Measurements from ENCODE around the gene SIK1.
"Not testable (repeated sequence)": the region's sequence is repeated elsewhere in the genome, so short reads cannot be mapped to it uniquely, and the experiment has no call there.

SIK1 gene

DNA sequence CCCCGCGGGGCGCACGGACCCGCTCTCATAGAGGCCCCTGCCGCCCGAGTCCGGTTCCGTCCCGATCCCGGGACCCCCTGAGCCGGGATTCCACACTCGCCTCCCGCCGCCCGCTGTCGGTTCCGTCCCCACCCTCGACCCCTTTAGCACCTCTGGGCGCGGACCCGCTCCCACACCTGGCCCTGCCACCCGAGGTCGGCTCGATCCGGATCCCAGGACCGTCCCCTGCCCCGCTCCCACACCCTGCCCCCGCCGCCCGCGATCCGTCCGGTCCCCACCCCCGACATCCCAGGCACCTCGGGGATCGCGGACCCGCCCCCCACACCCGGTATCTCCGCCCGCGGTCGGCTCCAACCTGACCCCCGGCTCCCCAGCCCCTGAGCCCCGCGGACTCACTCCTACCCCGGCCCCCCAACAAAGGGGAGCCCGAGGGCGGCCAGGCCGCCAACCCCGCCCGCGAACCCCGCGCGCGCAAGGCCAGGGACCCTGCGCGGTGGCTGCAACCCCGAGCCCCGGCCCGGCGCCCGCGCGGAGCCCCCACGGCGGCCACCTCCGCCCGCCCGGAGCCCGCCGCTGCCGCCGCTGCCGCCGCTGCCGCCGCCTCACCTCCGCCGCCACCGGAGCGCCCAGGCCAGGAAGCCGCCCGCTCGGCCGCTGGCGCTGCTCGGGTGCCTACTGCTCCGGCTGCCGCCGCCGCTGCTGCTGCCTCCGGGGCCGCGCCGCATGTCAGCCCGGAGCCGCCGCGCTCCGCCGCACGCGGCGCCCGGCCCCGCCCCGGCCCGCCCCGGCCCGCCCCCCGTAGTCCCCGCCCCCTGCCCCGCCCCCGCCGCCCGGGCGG lies at the start of gene SIK1:
Gene SIK1, minus strand, starts transcription at position 728 of the 838 bp plus-strand sequence. CDS start 953 bp downstream, outside the sequence.
- DNase-seq (ENCODE audit: low read depth in 2 of 2): not testable (repeated sequence)

DNA sequence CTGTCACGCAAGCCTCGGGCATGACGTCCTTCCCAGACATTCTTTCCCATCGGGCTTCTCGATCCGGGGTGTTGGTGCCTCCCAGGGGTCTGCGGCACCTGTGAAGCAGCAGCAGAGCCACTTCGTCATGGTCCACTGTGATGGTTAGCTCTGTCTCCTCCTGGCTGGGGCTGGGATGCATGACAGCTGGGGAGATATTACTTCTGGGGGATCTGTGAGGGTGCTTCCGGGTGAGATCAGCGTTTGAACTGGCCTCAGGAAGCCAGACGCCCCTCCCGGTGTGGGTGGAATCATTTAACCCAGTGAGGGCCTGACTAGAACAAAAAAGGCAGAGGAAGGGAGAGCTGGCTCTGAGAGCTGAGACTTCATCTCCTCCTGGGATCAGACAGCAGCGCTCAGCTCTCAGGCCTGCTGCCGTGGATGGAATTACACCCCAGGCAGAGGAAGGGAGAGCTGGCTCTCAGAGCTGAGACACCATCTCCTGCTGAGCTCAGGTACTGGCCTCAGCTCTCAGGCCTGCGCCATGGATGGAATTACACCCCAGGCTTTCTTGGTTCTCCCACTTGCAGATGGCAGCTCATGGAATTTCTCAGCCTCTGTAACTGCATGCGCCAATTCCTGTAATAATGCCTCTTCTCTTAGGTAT lies 44.8 kb upstream of the SIK1 start:
- DNase-seq (ENCODE audit: low read depth in 2 of 2): not testable (repeated sequence)

DNA sequence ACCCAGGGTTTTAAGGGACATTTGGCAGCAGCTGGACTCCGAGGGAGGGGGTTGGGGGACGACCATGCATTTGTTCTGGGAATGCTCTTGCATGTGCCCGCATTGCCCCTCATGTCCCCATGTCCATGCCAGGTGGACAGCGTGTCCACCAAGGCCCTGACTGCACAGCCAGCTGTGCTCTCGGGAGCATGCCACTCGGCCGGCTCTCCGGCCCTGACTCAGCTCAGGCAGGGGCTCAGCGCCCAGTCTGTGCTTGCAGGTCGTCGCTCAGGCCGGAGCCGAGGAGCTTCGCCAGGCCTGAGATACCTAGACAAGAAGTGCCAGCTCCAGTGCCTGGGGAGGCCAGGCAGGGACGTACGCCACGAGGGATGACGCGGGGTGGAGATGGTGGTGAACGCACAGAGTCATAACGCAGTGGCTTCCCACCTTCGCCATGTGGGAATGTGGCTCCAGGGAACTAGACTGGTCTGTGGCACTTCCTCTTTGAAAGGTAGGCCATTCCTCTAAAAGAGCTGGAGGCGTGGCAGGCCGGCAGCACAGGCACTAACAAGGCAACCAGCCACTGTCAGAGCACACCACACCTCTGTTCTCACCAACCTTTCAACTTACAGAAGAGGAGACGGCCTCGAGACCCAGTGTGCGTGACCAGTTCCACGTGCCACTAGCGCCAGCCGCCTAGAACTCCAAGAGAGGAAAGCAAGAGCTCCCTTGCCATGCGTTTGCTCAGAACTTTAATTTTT lies 43.0 kb upstream of the SIK1 start:
- DNase-seq (ENCODE audit: low read depth in 2 of 2): not testable (repeated sequence)

DNA sequence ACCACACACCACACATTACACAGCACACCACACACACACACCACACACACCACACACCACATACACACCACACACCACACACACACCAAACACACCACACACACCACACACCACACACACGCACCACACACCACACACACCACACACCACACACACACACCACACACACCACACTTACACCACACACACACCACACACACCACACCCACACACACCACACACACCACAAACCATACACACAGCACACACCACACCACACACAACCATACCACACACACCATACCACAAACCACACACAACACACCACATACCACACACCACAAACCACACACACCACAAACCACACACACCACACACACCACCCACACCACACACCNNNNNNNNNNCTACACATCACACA lies 40.9 kb upstream of the SIK1 start:
- no peak for DNase-seq (ENCODE audit: low read depth in 2 of 2)

DNA sequence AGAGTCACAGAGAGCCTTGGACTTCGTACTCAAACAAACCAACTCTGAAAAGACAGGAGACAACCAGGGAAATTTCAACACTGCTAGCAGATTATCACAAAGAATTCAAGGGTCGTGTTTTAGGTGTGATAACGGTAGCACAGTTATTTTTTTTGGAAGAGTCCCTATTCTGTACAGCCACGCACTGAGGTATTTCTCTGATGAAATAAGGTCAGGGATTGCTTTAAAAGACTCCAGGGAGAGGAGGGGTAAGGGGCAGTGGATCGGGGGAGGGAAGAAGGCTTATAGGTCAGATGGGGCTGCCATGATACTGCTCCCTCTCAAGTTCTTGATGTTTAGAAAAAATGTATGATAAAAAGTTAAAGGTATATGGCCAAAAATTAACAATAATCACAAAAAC lies 38.2 kb upstream of the SIK1 start:
- not testable (repeated sequence) for DNase-seq (ENCODE audit: low read depth in 2 of 2)

DNA sequence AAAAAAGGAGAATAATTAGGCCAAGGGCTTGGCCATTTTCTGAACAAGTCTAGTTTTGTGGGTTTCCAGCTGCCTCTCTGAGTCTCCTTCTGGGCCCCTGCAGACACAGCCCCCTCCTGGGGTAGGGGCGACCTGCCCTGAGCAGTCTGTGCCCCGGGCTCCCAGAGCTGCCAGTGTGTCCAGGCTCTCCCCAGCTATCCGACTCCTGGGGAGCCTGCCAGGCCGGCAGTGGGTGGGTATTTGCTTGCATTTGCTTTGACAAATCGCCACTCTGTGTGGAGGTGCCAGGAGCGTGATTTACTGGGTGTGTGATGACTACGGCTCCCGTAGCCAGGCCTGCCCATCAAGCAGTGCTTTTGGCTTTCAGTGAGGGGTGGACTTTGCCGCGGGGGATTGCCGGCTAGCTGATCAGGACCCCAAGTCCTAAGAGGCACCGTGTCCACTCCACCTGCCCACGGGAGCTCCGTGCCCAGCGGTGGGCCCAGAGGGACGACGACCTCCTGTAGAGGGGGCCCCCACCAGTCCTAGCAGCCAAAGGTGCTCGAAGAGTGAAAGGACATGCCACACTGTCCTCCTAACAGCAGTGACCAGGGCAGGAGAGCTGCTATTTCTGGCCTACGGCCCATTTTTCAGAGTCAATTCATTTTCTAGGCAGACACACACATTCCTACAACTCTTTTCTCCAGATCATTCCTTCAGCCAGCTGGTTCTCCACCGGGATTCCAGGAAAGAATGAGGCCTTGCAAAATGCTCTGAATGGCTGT lies 36.7 kb upstream of the SIK1 start:
- not testable (repeated sequence) for DNase-seq (ENCODE audit: low read depth in 2 of 2)

DNA sequence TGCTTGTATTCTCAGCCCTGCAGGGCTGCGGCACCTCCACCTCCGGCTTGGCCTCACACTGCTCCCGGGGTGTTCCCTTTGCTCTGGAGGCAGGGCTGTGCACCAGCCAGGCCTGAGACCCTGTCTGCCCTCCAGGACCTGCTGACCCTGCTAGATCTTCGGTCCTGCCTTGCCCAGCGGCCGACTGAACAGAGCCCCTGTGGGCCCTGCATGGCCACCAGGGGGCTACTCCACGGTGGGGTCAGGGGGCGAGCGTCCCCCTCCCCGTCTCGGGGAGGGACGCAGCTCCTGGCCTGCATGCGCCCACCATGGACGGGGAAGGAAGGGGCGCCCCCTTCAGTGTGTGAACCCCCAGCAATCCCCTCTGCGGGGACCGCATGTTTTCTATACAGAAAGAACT lies 36.0 kb upstream of the SIK1 start:
- DNase-seq (ENCODE audit: low read depth in 2 of 2): not testable (repeated sequence)

DNA sequence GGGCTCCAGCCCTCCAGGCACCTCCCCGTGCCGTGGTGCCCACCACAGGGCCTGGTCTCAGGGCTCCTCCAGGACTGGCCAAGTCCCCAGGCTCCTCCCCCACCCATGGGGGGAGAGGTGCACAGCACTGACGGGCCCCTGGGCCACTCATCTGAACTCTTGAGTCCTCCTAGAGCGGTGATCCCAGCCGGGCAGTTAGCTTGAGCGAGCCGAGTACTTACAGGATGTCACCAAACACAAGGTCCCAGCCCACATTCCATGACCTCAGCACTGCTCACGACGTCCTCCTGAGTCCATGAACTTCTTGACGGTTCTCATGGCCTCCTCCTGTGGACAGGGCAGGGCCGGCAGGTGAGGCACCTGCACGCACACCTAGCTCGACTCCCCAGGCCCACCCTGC lies 33.5 kb upstream of the SIK1 start:
- not testable (repeated sequence) for DNase-seq (ENCODE audit: low read depth in 2 of 2)

DNA sequence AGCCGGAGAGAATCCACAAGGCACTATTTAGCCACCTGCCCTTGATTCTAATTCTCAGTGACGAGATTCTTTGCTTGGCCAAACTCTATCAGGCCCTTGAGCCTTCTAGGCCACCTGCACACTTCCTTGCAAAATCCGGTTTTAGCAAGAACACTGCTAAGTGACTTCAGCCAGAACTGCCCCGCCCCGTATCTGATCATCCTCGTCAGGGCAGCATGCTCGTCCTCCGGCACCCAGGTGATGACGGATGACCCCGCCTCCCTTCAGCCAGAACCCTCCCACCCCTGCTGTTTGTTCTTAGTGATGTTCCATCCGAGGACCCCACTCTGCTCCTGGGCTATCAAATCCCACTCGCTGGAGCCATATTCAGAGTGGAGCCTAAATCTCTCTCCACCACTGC lies 32.1 kb upstream of the SIK1 start:
- not testable (repeated sequence) for DNase-seq (ENCODE audit: low read depth in 2 of 2)

DNA sequence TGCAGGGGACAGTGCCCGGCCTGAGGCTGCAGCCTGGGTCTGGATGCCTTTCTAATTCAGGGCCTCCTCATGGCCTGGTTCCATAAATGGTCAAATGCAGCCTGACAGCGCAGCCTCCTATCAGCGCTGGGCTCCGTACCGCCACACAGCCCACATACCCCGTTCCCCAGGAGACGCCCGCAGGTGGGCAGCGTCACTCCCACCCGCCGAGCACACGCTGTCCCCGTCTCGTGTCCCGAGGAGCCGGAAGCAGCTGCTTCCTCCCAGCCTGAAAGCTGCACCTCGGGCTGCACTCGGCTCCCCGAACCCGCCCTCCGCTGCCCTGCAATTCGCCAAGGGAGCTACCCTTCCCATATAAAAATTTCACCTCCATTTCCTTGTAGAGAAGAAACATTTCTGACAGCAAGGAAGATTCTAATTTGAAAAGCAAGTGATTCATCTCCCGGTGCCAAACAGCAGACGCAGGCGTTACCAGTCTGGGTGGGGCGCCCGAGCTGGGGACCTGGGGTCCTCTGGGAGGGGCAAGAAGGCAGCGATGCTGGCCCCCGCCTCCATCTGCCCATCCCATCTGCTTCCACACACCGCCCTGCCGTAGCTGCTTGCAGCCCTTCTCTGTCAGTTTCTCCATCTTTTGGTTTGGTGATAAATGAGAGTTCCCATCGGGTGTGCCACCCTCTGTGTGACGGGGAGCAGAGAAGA lies 29.8 kb upstream of the SIK1 start:
- not testable (repeated sequence) for DNase-seq (ENCODE audit: low read depth in 2 of 2)

DNA sequence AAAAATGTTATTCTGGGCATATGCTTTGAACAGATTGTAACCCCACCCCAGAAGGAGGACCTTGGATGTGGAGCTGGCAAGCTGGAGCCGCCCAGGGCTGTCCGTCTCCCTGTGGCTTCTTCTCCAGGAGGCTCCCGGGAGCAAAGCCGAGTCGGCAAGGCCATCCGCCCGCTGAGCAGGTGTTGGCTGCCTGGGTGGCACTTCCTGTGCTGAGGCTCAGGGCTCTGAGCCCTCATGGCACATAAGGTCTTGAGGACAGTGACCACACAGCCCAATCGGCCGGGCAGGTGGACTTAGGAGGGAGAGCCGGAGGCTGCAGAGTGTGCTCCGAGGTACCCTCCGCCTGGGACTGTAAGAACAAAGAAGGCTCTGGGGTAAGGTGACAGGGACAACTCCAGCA lies 28.8 kb upstream of the SIK1 start:
- DNase-seq (ENCODE audit: low read depth in 2 of 2): not testable (repeated sequence)

DNA sequence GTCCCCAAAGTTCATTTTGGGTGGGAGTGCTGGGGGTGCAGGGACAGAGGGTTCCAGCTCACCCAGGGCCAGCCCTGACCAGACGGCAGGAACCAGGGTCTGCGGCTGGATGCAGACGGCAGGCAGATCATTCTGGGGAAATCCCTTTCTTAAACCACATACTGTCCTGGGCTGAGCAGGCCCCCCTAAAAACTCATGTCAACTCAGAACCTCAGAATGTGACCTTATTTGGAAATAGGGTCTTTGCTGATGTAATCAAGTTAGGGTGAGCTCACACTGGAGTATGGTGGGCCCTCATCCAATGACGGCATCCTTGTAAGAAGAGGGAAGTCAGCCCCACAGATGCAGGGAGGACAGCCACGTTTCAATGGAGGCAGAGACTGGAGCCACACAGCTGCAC lies 27.2 kb upstream of the SIK1 start:
- not testable (repeated sequence) for DNase-seq (ENCODE audit: low read depth in 2 of 2)

DNA sequence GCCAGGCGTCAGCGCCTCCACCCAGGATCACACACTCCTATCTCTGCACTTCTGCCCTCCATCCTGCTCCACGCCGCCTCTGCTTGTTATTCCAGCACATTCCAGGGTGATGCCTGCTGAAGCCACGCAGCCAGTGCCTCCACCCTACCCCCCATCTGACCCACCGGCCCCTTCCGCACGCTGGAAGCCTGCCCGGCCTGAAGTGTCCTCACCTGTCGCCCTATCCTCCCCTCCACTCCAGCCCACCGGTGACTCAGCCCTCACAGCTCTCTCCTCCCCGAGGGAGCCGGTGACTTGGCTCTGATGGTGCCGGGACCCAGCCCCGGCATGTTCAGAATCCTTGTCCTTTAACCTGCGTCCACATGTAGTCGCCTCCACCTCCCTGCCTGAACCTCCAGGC lies 24.9 kb upstream of the SIK1 start:
- DNase-seq (ENCODE audit: low read depth in 2 of 2): not testable (repeated sequence)

DNA sequence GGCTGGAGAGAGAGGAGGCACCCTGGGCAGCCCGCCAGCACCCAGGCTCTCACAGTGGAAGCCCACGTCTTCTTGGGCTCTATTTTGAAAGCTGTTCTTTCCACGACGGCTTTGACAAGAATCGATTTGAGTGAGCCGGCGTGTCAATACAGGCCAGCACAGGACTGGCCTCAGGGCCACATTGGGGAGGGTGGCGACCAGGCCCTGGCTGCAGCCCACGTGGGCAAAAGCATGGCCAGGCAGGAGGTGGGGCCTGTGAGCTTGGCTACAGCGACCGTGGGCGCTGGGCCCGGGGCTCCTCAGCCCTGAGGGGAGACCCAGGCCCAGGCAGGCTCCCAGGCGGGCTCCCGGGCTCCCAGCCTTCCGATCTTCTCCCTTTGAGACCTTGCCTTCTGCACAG lies 23.4 kb upstream of the SIK1 start:
- DNase-seq (ENCODE audit: low read depth in 2 of 2): not testable (repeated sequence)

DNA sequence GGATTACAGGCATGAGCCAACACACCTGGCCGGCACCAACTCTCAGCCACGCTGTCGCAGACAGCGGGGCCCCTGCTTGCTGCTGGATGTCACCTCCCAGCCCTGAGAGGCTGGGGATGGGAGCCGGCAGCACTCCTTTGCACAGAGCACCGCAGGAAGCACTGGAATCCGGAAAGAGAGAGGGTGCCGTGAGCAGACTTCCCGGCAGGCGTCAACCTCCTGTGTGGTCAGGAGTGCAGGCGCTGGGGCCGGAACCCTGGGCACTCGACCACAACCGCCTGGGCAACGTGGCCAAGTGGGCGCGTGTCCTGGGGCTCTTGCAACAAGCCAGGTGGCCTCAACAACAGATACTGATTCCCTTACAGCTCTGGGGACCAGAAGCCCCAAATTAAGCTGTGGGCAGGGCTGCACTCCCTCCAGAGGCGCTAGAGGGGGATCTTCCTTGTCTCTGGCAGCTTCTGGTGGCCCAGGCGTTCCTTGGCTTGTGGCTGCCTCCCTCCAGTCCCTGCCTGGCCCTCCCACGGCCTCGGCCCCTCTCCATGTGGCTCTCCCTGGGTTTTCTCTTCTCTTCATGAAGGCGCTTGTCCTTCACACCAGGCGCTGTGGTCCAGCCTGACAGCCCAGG lies 20.5 kb upstream of the SIK1 start:
- not testable (repeated sequence) for DNase-seq (ENCODE audit: low read depth in 2 of 2)

DNA sequence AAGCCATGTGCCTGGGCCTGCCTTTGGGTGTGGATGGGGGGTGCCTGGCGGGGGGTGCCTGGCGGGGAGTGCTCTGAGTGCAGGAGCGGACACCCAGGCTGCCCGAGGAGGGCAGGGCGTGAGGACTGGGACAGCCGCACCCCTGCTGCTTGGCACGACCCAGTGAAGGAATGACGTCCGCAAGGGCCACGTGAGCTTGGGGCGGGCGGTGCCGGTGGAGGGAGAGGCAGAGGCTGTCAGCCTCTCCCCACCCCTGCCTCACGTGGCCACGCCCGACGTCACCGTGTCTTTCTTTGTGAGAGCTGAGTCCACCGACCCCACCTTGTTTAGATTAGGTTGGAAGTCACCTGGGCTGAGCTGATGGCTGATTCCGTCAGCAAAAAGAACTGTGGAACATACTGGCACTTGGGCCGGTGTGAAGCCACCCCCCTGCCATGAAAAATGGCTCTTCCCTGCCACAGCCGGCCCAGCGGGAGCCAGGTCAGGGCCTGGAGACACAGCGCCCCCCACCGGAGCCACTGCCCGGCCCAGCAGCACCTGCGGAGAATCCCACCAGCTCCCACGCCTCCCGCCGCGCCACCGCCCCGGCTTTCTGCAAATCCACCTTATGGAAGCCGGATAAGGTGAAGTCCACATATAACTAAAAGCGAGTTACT lies 19.5 kb upstream of the SIK1 start:
- not testable (repeated sequence) for DNase-seq (ENCODE audit: low read depth in 2 of 2)

DNA sequence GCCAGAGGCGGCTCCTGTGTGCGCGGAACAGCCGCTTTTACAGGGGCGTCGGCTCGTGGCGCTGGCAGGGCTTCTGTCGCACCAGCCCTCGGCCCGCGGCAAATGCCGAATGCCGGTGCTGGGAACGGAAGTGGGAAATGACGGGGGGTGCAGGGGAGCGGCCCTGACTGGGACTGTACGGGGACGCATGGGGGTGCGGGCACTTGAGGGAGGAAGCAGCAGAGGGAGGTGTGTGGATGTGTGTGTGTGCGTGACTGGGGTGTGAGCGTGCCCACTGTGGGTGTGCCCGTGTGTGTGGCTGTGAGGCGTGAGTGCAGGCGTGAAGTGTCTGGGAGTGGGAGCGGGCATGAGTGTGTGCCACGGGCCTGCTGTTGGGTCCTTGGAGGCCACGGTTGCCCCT lies 17.6 kb upstream of the SIK1 start:
- DNase-seq (ENCODE audit: low read depth in 2 of 2): not testable (repeated sequence)

DNA sequence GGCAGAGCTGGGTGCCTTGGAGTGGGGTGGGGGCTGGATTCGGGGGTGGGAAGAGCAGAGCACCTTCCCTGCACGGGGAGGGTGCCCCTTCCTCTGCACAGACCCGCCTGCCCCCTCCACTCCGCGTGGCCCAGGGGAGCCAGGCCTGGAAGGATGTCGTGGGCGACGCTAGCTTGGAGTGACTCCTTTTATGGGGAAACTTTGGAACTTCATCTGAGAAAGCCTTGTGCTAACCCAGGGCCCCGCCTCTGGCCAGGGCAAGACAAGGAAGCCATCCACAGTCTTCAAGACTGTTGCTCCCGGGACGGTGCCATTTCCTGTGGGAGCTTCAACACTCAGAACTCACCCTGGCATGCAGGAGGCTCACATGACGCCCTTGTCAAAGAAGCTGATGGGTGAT lies 15.6 kb upstream of the SIK1 start:
- DNase-seq (ENCODE audit: low read depth in 2 of 2): not testable (repeated sequence)

DNA sequence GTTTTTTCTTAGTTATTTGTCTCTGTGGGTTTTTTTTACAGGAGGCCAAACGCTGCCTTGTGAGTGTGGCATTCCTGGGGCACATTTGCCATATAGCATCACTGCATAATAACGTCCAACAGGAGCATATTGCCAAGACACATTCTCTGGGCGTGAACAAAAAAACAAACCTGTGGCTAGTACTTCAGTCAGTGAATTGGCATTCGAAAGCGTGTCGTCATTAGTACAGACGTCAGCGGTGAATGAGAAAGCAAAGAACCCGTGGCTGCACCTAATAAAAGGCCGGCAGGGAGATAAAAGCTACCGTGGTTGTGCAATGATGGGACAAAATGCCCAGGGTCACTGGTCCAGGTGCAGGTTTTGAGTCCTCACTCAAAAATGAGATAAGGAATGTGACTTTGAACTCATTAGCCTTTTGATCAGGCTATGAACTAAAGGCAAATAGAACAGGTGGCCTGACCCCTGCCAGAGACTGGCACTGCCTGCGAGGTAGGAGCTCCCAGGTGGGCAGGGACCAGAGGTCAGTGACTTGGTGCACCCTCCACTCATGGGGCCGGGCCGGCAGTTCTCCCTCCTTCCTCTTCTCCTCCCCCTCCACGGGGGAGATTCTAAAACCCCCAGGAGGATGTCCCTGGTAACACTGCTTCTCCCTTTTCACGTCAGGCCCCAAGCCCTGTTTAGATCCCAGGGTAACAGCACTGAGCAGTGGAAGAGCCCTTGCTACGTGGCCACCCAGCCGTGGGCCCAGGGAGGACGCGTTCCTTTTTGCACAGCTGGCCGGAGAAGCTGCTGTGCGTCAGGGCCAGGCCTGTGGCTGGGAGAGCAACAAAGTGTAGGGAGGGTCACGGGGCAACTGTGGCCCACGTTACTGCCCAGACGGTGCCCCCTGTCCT lies 14.2 kb upstream of the SIK1 start:
- DNase-seq (ENCODE audit: low read depth in 2 of 2): not testable (repeated sequence)

Measured in stimulated activated CD4-positive, alpha-beta T cell treated with anti-CD3 and anti-CD28 coated beads, Interleukin-4, amount 100 ng/mL, for 48 hours (primary cell).